ENCODE results near the gene TMSB10.

DNA sequence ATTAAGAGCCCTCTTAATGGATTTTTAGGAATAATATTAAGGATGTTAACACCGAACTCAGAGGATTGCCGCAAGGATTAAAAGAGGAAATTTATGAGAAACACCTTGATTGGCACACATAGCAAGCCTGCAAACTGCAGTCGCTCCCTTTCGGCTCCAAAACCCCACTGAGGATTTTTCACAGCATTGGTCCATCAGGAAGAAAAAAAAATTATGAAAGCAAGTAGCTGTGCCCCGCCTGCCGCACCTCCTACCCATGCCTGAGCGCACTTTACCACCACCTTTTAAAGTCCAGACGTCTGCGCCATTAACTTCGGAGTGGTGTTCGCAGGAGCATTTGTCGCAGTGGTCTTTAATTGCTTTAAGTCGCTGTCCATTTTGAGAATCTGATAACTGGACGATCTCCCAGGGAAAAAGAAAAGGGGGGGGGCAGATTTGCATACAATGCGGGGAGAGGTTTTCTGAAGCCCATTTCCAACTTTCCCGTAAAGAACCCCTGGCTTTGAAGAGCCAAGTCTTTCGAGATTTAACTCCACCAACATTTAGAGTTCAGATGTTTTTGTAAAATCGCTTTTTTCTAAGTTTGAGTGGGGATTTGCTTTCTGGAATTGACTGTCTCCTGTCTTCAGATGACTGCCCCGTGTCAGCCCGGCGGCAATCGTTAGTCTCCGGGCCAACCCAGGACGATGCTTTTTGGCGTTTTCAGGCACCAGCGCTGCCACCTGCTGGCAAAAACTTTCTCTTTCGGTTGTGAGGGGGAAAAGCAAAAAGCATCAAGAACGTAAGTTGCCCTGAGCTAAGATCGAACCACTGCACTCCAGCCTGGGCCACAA, 23.7 kb upstream of the TMSB10 start:
- TF ChIP-seq, protein P1, sequence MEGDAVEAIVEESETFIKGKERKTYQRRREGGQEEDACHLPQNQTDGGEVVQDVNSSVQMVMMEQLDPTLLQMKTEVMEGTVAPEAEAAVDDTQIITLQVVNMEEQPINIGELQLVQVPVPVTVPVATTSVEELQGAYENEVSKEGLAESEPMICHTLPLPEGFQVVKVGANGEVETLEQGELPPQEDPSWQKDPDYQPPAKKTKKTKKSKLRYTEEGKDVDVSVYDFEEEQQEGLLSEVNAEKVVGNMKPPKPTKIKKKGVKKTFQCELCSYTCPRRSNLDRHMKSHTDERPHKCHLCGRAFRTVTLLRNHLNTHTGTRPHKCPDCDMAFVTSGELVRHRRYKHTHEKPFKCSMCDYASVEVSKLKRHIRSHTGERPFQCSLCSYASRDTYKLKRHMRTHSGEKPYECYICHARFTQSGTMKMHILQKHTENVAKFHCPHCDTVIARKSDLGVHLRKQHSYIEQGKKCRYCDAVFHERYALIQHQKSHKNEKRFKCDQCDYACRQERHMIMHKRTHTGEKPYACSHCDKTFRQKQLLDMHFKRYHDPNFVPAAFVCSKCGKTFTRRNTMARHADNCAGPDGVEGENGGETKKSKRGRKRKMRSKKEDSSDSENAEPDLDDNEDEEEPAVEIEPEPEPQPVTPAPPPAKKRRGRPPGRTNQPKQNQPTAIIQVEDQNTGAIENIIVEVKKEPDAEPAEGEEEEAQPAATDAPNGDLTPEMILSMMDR (conservative IDR thresholded peaks at IDR 0.05 in 1 of 2, IDR thresholded peaks at IDR 0.05 in 1 of 2; ENCODE audit: low read depth in 1 of 2, low read length in 2 of 2): peak; percentile 72 to 78
- no peak for TF ChIP-seq EZH2 (IDR thresholded peaks at IDR 0.05; ENCODE audit: low read length, missing control alignments)
